Adrenal gland (tissue), 12 donors: ENCODE results near the gene ARMC2. TPM values are rescaled to one million over a fixed set of nuclear protein-coding genes. Genes with fewer than 3 reads are reported as not detected.

Experiments
- DNase-seq, 7 donors: peaks; one replicate each; pipeline ENCODE4 v3.0.0-alpha.2; 2019 to 2020
- H3K27ac ChIP-seq, 5 donors: fragments of 200-600 bp; sonication (generic) in 4 of 5; 1 replicate in 3 of 5; 2 replicates in 2 of 5; pipeline versions ENCODE4 v1.5.1 to v1.8.0; 2016 to 2020; ENCODE audit warnings: mild to moderate bottlenecking in 1 of 5
- H3K27me3 ChIP-seq: fragments of 200-600 bp; 2 replicates; pipeline ENCODE4 v1.8.0; 2021
- H3K36me3 ChIP-seq, 2 donors: fragments of 200-600 bp; replicated peaks in 1 of 2; 1 replicate in 1 of 2; 2 replicates in 1 of 2; pipeline versions ENCODE4 v1.5.1 to v1.8.0; 2018 to 2022
- H3K4me1 ChIP-seq, 2 donors: fragments of 200-600 bp; replicated peaks in 1 of 2; 1 replicate in 1 of 2; 2 replicates in 1 of 2; pipeline versions ENCODE4 v1.5.1 to v1.8.0; 2018 to 2021
- H3K4me3 ChIP-seq, 4 donors: fragments of 200-600 bp; sonication (generic) in 3 of 4; one replicate each; pipeline ENCODE4 v1.5.1; 2016 to 2018
- H3K9me3 ChIP-seq, 3 donors: fragments of 200-600 bp; sonication (generic) in 1 of 3; replicated peaks in 1 of 3; 1 replicate in 2 of 3; 2 replicates in 1 of 3; pipeline versions ENCODE4 v1.5.1 to v1.8.0; 2016 to 2021
- POLR2A ChIP-seq, 2 donors: fragments of 450-650 bp; IDR thresholded peaks; one replicate each; pipeline ENCODE4 v1.6.1; 2017; ENCODE audit warnings: antibody characterized with exemption in 2 of 2, mild to moderate bottlenecking in 2 of 2, moderate library complexity in 1 of 2
- WGBS, 4 donors: extraction: QIAGEN DNeasy Blood & Tissue Kit in 2 of 4; methylation state at CpG; one replicate each; pipeline versions ENCODE4 v1.1.5 to v1.1.7; 2013 to 2017; 5-methylcytosine and 5-hydroxymethylcytosine counted together
- intact Hi-C, 2 donors: fragments of 100-400 bp; cut with DNase I; formaldehyde crosslinking; loops; one replicate each; pipeline versions ENCODE4 v1.14.1 to v1.15.0; 2022 to 2023
- polyA plus RNA-seq, 3 donors: library from polyadenylated mRNA; stranded (reverse); fragments of 200-250 nt in 2 of 3; fragments of 350-450 nt in 1 of 3; fragmentation: Illumina TruSeq in 1 of 3; extraction: RNeasy Lipid Tissue Mini Kit (QIAGEN cat#74804) in 1 of 3; gene quantifications; one replicate each; pipeline ENCODE4 v1.2.3, GENCODE V29; 2013 to 2014
- total RNA-seq, 9 donors: library from RNA; depleted of rRNA in 4 of 9; stranded (reverse); fragments of >200 nt in 4 of 9; fragments of 120-200 nt in 1 of 9; fragmentation: NEBNext Ultra II Directional in 1 of 9; extraction: Animal tissue kit (Norgen Biotek cat#: 25700) in 1 of 9; gene quantifications; one replicate each; pipeline versions ENCODE4 v1.1.0 to v1.2.4, GENCODE V29; 2013 to 2023
- TF ChIP-seq, protein P1 (sequence below), 6 experiments: fragments of 450-650 bp in 4 of 6; fragments of 200-600 bp in 2 of 6; sonication (generic) in 1 of 6; IDR thresholded peaks; 1 replicate in 5 of 6; 2 replicates in 1 of 6; pipeline versions ENCODE4 v1.5.1 to v1.8.0; 2016 to 2021; ENCODE audit warnings: antibody characterized with exemption in 6 of 6, mild to moderate bottlenecking in 2 of 6, moderate library complexity in 1 of 6
- donor health status: healthy with polysubstance abuse.
- donor health status: Bipolar disorder and iron deficiency.
- donor health status: DM: yes; HTN: yes; CAD: no.
- donor health status: DM: no; HTN: no; CAD: no.
- donor health status: DM: no; HTN: no; CAD: no.
- donor health status: DM: yes; HTN: yes; CAD: no.

The ARMC2 gene
- total and polyA plus RNA-seq, 12 donors, result 2.1 to 7.8 (median 6.4) TPM

DNA sequence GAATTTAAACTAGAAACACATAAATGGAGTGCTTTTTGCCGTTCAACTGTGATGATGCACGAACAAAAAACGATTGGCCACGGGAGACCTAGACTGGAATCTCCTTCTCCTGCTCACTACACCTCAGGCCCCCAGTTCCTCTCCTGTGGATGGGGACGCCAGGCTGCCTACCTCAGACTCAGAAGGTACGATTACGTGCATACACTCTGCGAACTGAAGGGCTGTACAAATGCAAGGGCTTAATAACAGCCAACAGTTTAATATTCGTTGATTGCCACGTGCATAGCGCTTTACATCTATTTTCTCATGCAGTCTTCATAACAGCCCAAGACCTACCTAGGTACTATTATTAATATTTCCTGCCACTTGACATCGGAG lies 495 bp upstream of the ARMC2 start:
- peak overlapping the region in 4 of 5 donors; percentile 11 to 92 (median 68) for H3K27ac ChIP-seq
- H3K4me1 ChIP-seq, result peaks cover 18 to 25% of the 10 kb centered on the region in 2 donors

DNA sequence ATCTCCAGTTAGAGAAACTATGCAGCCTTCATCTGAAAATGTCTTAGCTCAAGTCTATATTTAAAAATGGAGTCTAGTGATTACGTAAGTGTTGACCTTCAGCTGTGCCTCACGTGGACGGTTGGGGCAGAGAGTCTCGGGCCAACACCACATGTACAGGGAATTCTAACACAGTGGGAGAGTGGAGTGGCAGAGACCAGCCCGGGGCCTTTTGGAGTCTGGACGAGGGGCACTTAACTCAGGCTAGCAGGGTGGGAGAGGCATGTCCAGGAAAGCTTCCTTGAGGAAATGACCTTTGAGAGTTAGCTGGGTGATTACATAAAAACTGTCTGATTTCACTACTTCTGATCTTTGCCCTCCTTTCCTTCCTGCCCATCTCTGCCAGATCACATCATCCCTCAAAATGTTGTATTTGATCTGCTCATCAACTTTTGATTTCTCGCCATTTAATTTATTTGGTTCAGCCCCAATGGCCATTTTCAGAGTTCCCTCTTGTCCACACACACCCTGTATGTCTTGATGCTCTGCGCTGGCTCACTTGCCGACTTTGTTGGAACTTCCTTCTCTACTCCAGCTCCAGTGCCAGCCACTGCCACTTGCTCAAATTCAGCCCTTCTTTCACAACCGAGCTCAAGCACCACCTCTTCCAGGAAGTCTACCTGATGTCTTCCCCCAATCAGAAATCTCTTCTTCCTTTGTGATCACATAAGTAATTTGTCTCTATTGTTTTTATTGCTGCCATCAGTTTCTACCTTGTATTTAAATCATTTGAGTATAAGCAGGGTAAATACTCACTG lies 2.6 kb downstream of the ARMC2 start:
- TF ChIP-seq, protein P1, sequence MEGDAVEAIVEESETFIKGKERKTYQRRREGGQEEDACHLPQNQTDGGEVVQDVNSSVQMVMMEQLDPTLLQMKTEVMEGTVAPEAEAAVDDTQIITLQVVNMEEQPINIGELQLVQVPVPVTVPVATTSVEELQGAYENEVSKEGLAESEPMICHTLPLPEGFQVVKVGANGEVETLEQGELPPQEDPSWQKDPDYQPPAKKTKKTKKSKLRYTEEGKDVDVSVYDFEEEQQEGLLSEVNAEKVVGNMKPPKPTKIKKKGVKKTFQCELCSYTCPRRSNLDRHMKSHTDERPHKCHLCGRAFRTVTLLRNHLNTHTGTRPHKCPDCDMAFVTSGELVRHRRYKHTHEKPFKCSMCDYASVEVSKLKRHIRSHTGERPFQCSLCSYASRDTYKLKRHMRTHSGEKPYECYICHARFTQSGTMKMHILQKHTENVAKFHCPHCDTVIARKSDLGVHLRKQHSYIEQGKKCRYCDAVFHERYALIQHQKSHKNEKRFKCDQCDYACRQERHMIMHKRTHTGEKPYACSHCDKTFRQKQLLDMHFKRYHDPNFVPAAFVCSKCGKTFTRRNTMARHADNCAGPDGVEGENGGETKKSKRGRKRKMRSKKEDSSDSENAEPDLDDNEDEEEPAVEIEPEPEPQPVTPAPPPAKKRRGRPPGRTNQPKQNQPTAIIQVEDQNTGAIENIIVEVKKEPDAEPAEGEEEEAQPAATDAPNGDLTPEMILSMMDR (IDR thresholded peaks at IDR 0.05), result no peak
- TF ChIP-seq POLR2A (IDR thresholded peaks at IDR 0.05), result peak in 1 of 2 donors; percentile 64
- intact Hi-C loops, result no loop called here
- Histone ChIP-seq H3K27ac (peak overlapping the region in 4 of 5 donors; percentile 75 to 92 (median 86)), H3K4me3 (no peak overlapping the region), H3K4me1 (peaks cover 18 to 25% of the 10 kb centered on the region in 2 donors), H3K9me3 (no peaks in the 10 kb centered on the region), H3K36me3 (peaks cover 0 to 9% of the 10 kb centered on the region in 2 donors), H3K27me3 (no peaks in the 10 kb centered on the region)
- DNase-seq, result peak; percentile 66 to 87 (median 81)
- WGBS, 4 donors, result 40 to 49% (median 42%) methylated on average over 10 of the region's 10 CpGs

More for the DNA sequence above, 495 bp upstream of the ARMC2 start:
- no peak for DNase-seq
- H3K36me3 ChIP-seq, result no peaks in the 10 kb centered on the region
- no peaks in the 10 kb centered on the region for H3K9me3 ChIP-seq
- intact Hi-C loops, result loop anchor here in 1 of 2 donors (2.0 kb wide), 1 partner anchor 25 kb away; no protein-coding TSS in a partner anchor
- TF ChIP-seq, protein P1 (IDR thresholded peaks at IDR 0.05), result no peak
- TF ChIP-seq POLR2A (IDR thresholded peaks at IDR 0.05), result no peak
- no peaks in the 10 kb centered on the region for H3K27me3 ChIP-seq
- 40 to 62% (median 52%) methylated on average over 12 of the region's 12 CpGs for WGBS, 4 donors
- H3K4me3 ChIP-seq, result peak overlapping the region in 2 of 4 donors; percentile 39 to 97

DNA sequence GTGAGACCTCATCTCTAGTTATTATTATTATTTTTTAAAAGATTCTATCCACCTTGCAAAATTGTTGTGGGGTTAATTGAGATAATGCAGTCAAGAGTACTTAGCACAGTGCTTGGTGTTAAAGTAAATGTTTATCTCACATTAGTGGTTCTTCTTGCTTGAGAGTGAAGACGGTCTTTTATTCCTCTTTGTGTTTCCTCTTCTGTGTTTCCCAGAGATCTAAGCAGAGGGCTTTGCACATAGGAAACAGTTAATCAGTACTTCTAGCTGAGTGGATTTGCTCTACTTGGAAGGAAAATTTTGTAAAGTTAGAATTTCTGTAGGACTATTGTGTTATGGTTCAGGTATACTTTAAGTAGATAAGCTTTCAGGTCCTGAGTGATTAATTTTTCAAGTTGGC lies 3.5 kb downstream of the ARMC2 start:
- Histone ChIP-seq H3K27ac (peak overlapping the region in 3 of 5 donors; percentile 75 to 90 (median 82)), H3K4me1 (peaks cover 18 to 25% of the 10 kb centered on the region in 2 donors), H3K27me3 (no peaks in the 10 kb centered on the region), H3K9me3 (no peaks in the 10 kb centered on the region), H3K36me3 (peaks cover 0 to 15% of the 10 kb centered on the region in 2 donors), H3K4me3 (no peak overlapping the region)
- DNase-seq, result no peak
- TF ChIP-seq, protein P1 (IDR thresholded peaks at IDR 0.05), result no peak
- TF ChIP-seq POLR2A (IDR thresholded peaks at IDR 0.05), result no peak
- 76 to 93% (median 82%) methylated on average over 1 of the region's 1 CpG for whole genome bisulfite sequencing, 4 donors
- intact Hi-C loops, result no loop called here

DNA sequence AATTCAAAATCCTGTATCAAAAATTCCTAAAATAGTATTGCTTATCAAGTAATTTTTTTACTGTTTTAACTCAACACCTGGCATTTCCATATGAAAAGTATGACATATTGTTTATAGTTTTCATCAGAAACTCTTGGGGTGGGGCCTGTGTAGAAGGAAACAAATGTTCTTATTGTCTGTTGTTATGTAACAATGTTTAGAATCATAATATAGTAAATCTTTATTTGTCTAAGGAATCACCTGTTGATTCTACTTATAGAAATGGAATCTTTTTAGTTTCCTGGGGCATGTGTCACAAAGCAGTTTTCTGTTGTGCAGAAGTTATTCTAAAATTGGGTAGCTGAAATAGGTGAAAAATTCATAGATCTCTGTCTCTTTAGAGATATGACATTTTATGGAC lies 4.9 kb downstream of the ARMC2 start:
- peaks cover 0 to 17% of the 10 kb centered on the region in 2 donors for H3K36me3 ChIP-seq
- peaks cover 18 to 25% of the 10 kb centered on the region in 2 donors for H3K4me1 ChIP-seq
- intact Hi-C loops, result no loop called here
- H3K27ac ChIP-seq, result no peak overlapping the region
- no peak for DNase-seq
- no peak overlapping the region for H3K4me3 ChIP-seq
- peaks cover 0 to 9% (median 0%) of the 10 kb centered on the region in 3 donors for H3K9me3 ChIP-seq
- TF ChIP-seq POLR2A (IDR thresholded peaks at IDR 0.05), result no peak
- TF ChIP-seq, protein P1 (IDR thresholded peaks at IDR 0.05), result no peak
- no peaks in the 10 kb centered on the region for H3K27me3 ChIP-seq
